GM19023 (cell line): Measurements from ENCODE around the gene EGFL7.
"Not testable (repeated sequence)": the region's sequence is repeated elsewhere in the genome, so short reads cannot be mapped to it uniquely, and the experiment has no call there.

Experiments
- ATAC-seq: cut with Tn5 transposase; IDR thresholded peaks from one replicate; pipeline ENCODE4 v1.9.1; 2021; ENCODE audit warnings: mild to moderate bottlenecking, moderate library complexity; ENCODE audit not compliant: unreplicated experiment

EGFL7 gene

GRCh38 chr9:136624184-136624951, 38.3 kb upstream of the EGFL7 start:
- no peak for ATAC-seq

- ATAC-seq, result no peak
These were observed 37.3 kb upstream of the EGFL7 start for GRCh38 chr9:136625101-136626065.

- ATAC-seq, result no peak
These were observed 36.5 kb upstream of the EGFL7 start for GRCh38 chr9:136626066-136626725.

- no peak for ATAC-seq
These were observed 35.7 kb upstream of the EGFL7 start for GRCh38 chr9:136626740-136627642.

- ATAC-seq, result no peak
These were observed 35.0 kb upstream of the EGFL7 start for GRCh38 chr9:136627703-136628102.

GRCh38 chr9:136628268-136628667, 34.4 kb upstream of the EGFL7 start:
- no peak for ATAC-seq

- no peak for ATAC-seq
These were observed 33.5 kb upstream of the EGFL7 start for GRCh38 chr9:136629001-136629878.

- ATAC-seq, result no peak
These were observed 32.6 kb upstream of the EGFL7 start for GRCh38 chr9:136629879-136630661.

GRCh38 chr9:136630662-136630992, 32.1 kb upstream of the EGFL7 start:
- ATAC-seq, result no peak

GRCh38 chr9:136631038-136632000, 31.4 kb upstream of the EGFL7 start:
- no peak for ATAC-seq

GRCh38 chr9:136632072-136632471, 30.6 kb upstream of the EGFL7 start:
- ATAC-seq, result not testable (repeated sequence)

- ATAC-seq, result not testable (repeated sequence)
These were observed 30.1 kb upstream of the EGFL7 start for GRCh38 chr9:136632491-136633106.

- no peak for ATAC-seq
These were observed 27.8 kb upstream of the EGFL7 start for GRCh38 chr9:136634904-136635303.

GRCh38 chr9:136640171-136641111, 22.3 kb upstream of the EGFL7 start:
- ATAC-seq, result no peak

- ATAC-seq, result no peak
These were observed 20.2 kb upstream of the EGFL7 start for GRCh38 chr9:136642439-136642921.
